PC-3 (cell line): Measurements from ENCODE around the gene CRB2. TPM values are rescaled to one million over a fixed set of nuclear protein-coding genes. Genes with fewer than 3 reads are reported as not detected.

ENCODE experiments used
- ATAC-seq: fragments of 200-7000 bp; cut with Tn5 transposase; 2 replicates; pipeline ENCODE4 v1.9.1; 2020; ENCODE audit warnings: mild to moderate bottlenecking, moderate library complexity
- BruUV-seq: library from RNA; stranded (reverse); fragments of 400-500 nt; replicated peaks from 2 replicates; lab custom pipeline; 2021; lab: Mats Ljungman, UMichigan
- CTCF ChIA-PET: fragments of 300-600 bp; sonication (Branson Sonifier 250); formaldehyde crosslinking; loops from one replicate; lab custom pipeline; 2022; ENCODE audit warnings: antibody characterized with exemption; lab: Charles Lee
- POLR2A ChIA-PET: fragments of 300-600 bp; sonication (Branson Sonifier 250); formaldehyde crosslinking; loops from one replicate; lab custom pipeline; 2022; ENCODE audit warnings: antibody characterized with exemption; ENCODE audit not compliant: unreplicated experiment; lab: Charles Lee
- DNase-seq: peaks from one replicate; pipeline ENCODE4 v3.0.0-alpha.2; 2015
- H2AFZ ChIP-seq: fragments of 300-600 bp; sonication (generic); 2 replicates; pipeline ENCODE4 v1.6.0; 2016; ENCODE audit warnings: antibody characterized with exemption, low read length
- H3F3A ChIP-seq: fragments of 300-600 bp; sonication (generic); one replicate; pipeline ENCODE4 v1.6.0; 2017; ENCODE audit warnings: antibody characterized with exemption, low read length, control low read depth, mild to moderate bottlenecking; ENCODE audit not compliant: unreplicated experiment
- H3K27ac ChIP-seq: fragments of 300-600 bp; sonication (generic); 2 replicates; pipeline ENCODE4 v1.5.1; 2016; ENCODE audit warnings: mild to moderate bottlenecking, low read length
- H3K27me3 ChIP-seq: fragments of 300-600 bp; sonication (generic); 2 replicates; pipeline ENCODE4 v1.6.1; 2016; ENCODE audit warnings: low read length, mixed read lengths
- H3K36me3 ChIP-seq: fragments of 300-600 bp; sonication (generic); 2 replicates; pipeline ENCODE4 v1.6.1; 2016; ENCODE audit warnings: low read depth, mixed run types, low read length, mixed read lengths
- H3K4me1 ChIP-seq: fragments of 300-600 bp; sonication (generic); 2 replicates; pipeline ENCODE4 v1.5.1; 2016; ENCODE audit warnings: low read length; ENCODE audit not compliant: insufficient read depth
- H3K4me2 ChIP-seq: fragments of 300-600 bp; sonication (generic); 2 replicates; pipeline ENCODE4 v1.6.0; 2016; ENCODE audit warnings: low read length
- H3K4me3 ChIP-seq: fragments of 300-600 bp; sonication (generic); 2 replicates; pipeline ENCODE4 v1.5.1; 2016; ENCODE audit warnings: mild to moderate bottlenecking, low read length, mixed read lengths
- H3K79me2 ChIP-seq: fragments of 300-600 bp; sonication (generic); 2 replicates; pipeline ENCODE4 v1.6.1; 2017; ENCODE audit warnings: low read length, mixed read lengths
- H3K9ac ChIP-seq: fragments of 300-600 bp; sonication (generic); 2 replicates; pipeline ENCODE4 v1.6.0; 2016; ENCODE audit warnings: mild to moderate bottlenecking, low read length
- H3K9me2 ChIP-seq: fragments of 300-600 bp; sonication (generic); replicated peaks from 2 replicates; pipeline ENCODE4 v1.6.1; 2016; ENCODE audit warnings: mixed run types, low read length, mixed read lengths
- H3K9me3 ChIP-seq: fragments of 300-600 bp; sonication (generic); 2 replicates; pipeline ENCODE4 v1.6.1; 2016; ENCODE audit warnings: low read length, mixed read lengths
- H4K20me1 ChIP-seq: fragments of 300-600 bp; sonication (generic); 2 replicates; pipeline ENCODE4 v1.6.1; 2016; ENCODE audit warnings: low read length, mixed read lengths
- CTCF ChIP-seq: fragments of 300-600 bp; sonication (generic); conservative IDR thresholded peaks from 2 replicates; pipeline ENCODE4 v1.5.1; 2017; ENCODE audit warnings: antibody characterized with exemption, low read depth, mild to moderate bottlenecking, low read length
- EZH2 ChIP-seq: fragments of 300-600 bp; sonication (generic); IDR thresholded peaks from one replicate; pipeline ENCODE4 v1.6.1; 2017; ENCODE audit warnings: antibody characterized with exemption, mild to moderate bottlenecking, low read length; ENCODE audit not compliant: unreplicated experiment
- EZH2phosphoT487 ChIP-seq: fragments of 300-600 bp; sonication (generic); IDR thresholded peaks from 2 replicates; pipeline ENCODE4 v1.6.1; 2018; ENCODE audit warnings: mild to moderate bottlenecking, antibody characterized with exemption, low read length, borderline replicate concordance
- intact Hi-C: fragments of 100-400 bp; cut with micrococcal nuclease; formaldehyde crosslinking; loops from 2 replicates; pipeline ENCODE4 v1.9.0; 2023
- total RNA-seq: library from RNA; depleted of rRNA; stranded (reverse); fragments of >200 nt; gene quantifications from 2 replicates; pipeline ENCODE4 v1.2.3, GENCODE V29; 2014

CRB2 gene
- total RNA-seq, 1 experiment from 2014 or later = not detected

DNA sequence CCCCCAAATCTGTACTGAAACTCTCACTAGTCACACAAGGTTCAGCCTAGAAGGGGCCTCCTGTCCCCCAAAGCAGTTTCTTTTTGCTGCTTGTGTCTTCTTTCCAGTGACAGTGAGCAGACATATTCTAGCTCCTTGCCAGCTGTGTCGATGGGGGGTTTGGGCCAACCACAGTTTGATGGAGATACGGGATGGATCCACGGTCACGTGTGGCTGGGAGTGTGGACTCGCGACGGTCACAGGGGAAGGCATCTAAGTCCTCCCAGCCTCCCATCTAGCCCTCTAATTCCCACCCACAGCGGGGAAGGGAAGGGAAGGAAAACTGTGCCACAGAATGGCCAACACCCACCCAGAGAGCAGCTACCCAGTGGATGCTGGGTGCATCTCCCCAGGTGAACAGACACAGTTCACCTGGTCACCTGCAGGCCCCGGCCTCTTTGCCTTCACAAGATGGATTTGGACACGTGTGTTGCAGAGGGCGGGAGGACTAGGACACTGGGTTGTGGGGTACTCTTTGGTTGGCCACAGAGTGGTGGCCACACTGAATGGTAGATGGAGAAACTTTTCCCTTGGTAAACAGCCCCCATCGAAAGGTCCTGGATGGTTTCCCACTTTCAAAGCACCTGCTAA lies 54.4 kb downstream of the CRB2 start:
- CTCF ChIA-PET = no interaction called here
- no TSS peak for BruUV-seq
- ATAC-seq = no peak

GRCh38 chr9:123411191-123411590 lies 55.2 kb downstream of the CRB2 start:
- ATAC-seq (no peak), DNase-seq (no peak)
- Histone ChIP-seq H3K36me3 (no peaks in the 10 kb centered on the region), H2AFZ (no peak overlapping the region), H3K9me2 (no peaks in the 10 kb centered on the region), H3K79me2 (no peaks in the 10 kb centered on the region), H3F3A (no peaks in the 10 kb centered on the region), H3K9me3 (no peaks in the 10 kb centered on the region), H3K27ac (no peak overlapping the region), H3K4me2 (no peak overlapping the region), H3K9ac (no peak overlapping the region), H3K4me1 (no peaks in the 10 kb centered on the region), H4K20me1 (no peaks in the 10 kb centered on the region), H3K27me3 (no peaks in the 10 kb centered on the region), H3K4me3 (no peak overlapping the region)
- no TSS peak for BruUV-seq
- intact Hi-C loops = no loop called here
- ChIA-PET CTCF (no interaction called here), POLR2A (no interaction called here)
- TF ChIP-seq EZH2 = no peak
- no peak for TF ChIP-seq EZH2phosphoT487
- TF ChIP-seq CTCF = no peak

More for the DNA sequence above, 54.4 kb downstream of the CRB2 start:
- Histone ChIP-seq H3K79me2 (no peaks in the 10 kb centered on the region), H3K4me1 (no peaks in the 10 kb centered on the region), H3K4me3 (no peak overlapping the region), H3K36me3 (no peaks in the 10 kb centered on the region), H4K20me1 (no peaks in the 10 kb centered on the region), H3K9me3 (no peaks in the 10 kb centered on the region), H3K9me2 (no peaks in the 10 kb centered on the region), H3F3A (no peaks in the 10 kb centered on the region), H2AFZ (no peak overlapping the region), H3K4me2 (no peak overlapping the region), H3K9ac (no peak overlapping the region), H3K27me3 (no peaks in the 10 kb centered on the region), H3K27ac (no peak overlapping the region)
- POLR2A ChIA-PET = no interaction called here
- intact Hi-C loops = no loop called here
- DNase-seq = no peak
- no peak for TF ChIP-seq CTCF
- TF ChIP-seq EZH2phosphoT487 = no peak
- no peak for TF ChIP-seq EZH2

DNA sequence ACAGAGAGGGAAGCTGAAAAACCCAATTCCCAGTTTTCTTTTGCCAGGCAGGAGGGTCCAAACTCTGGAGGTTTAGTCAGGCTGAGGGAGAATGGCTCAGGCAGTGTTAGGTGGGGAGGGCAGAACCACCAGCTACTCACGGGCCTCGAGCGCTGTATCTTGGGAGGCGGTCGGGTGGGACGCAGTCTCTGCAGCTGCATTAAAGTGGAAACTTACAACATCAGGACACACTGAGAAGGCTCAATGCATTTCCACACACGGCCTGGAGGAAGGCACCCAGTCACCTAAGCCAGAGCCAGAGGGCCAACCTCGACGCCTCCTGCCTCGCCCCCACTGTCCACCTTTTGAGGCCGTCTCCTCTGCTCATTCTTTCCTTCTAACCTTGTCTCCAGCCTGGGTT lies 55.6 kb downstream of the CRB2 start:
- no peaks in the 10 kb centered on the region for H3K9me2 ChIP-seq
- no peaks in the 10 kb centered on the region for H3K36me3 ChIP-seq
- no peak overlapping the region for H3K4me3 ChIP-seq
- BruUV-seq = no TSS peak
- no peaks in the 10 kb centered on the region for H3F3A ChIP-seq
- CTCF ChIA-PET = no interaction called here
- H3K9ac ChIP-seq = no peak overlapping the region
- H3K79me2 ChIP-seq = no peaks in the 10 kb centered on the region
- ATAC-seq = no peak
- intact Hi-C loops = no loop called here
- no peak overlapping the region for H3K27ac ChIP-seq
- DNase-seq = no peak
- POLR2A ChIA-PET = no interaction called here
- H2AFZ ChIP-seq = no peak overlapping the region
- no peaks in the 10 kb centered on the region for H4K20me1 ChIP-seq
- no peaks in the 10 kb centered on the region for H3K9me3 ChIP-seq
- H3K4me1 ChIP-seq = no peaks in the 10 kb centered on the region
- H3K4me2 ChIP-seq = no peak overlapping the region
- no peak for TF ChIP-seq CTCF
- no peak for TF ChIP-seq EZH2phosphoT487
- no peaks in the 10 kb centered on the region for H3K27me3 ChIP-seq
